A673 (cell line): Measurements from ENCODE around the gene OPRL1.

Experiments
- EZH2 ChIP-seq: fragments of 200-600 bp; sonication (generic); IDR thresholded peaks from 2 replicates; pipeline ENCODE4 v1.6.1; 2017; ENCODE audit warnings: borderline replicate concordance, low read depth, mild to moderate bottlenecking, mixed read lengths, antibody characterized with exemption, low read length; ENCODE audit not compliant: poor library complexity, severe bottlenecking
- TF ChIP-seq, protein P1 (sequence below): fragments of 300-800, 200-600 bp; sonication (generic); conservative IDR thresholded peaks from 2 replicates; pipeline ENCODE4 v1.5.1; 2017; ENCODE audit warnings: low read depth, mild to moderate bottlenecking, antibody characterized with exemption, low read length, moderate library complexity, mixed read lengths

GRCh38 chr20:64101731-64102621 lies 22.1 kb downstream of the OPRL1 start:
- TF ChIP-seq, protein P1, sequence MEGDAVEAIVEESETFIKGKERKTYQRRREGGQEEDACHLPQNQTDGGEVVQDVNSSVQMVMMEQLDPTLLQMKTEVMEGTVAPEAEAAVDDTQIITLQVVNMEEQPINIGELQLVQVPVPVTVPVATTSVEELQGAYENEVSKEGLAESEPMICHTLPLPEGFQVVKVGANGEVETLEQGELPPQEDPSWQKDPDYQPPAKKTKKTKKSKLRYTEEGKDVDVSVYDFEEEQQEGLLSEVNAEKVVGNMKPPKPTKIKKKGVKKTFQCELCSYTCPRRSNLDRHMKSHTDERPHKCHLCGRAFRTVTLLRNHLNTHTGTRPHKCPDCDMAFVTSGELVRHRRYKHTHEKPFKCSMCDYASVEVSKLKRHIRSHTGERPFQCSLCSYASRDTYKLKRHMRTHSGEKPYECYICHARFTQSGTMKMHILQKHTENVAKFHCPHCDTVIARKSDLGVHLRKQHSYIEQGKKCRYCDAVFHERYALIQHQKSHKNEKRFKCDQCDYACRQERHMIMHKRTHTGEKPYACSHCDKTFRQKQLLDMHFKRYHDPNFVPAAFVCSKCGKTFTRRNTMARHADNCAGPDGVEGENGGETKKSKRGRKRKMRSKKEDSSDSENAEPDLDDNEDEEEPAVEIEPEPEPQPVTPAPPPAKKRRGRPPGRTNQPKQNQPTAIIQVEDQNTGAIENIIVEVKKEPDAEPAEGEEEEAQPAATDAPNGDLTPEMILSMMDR = peak; percentile 82
- TF ChIP-seq EZH2 = no peak
